HepG2 (cell line): Measurements from ENCODE around the gene PSMB10. TPM values are rescaled to one million over a fixed set of nuclear protein-coding genes. Genes with fewer than 3 reads are reported as not detected.

Experiments used
- ARNTL ChIP-seq: sonication (generic); formaldehyde crosslinking; IDR thresholded peaks from 2 replicates; pipeline ENCODE4 v1.4.0; 2020; ENCODE audit warnings: mild to moderate bottlenecking, missing genetic modification reagents
- CBX2 ChIP-seq, 2 experiments: fragments of 200-600 bp in 1 of 2; sonication (generic); formaldehyde crosslinking in 1 of 2; IDR thresholded peaks; 2 replicates each; pipeline versions ENCODE4 v1.7.0 to v1.8.1; 2018 to 2022; ENCODE audit warnings: low read depth in 2 of 2, low read length in 1 of 2, mild to moderate bottlenecking in 1 of 2, missing genetic modification reagents in 1 of 2
- GABPB1 ChIP-seq: IDR thresholded peaks from 2 replicates; pipeline ENCODE4 v1.6.1; 2016; ENCODE audit warnings: mild to moderate bottlenecking, missing genetic modification reagents, moderate library complexity, missing compliant biosample characterization
- GATAD2A ChIP-seq: IDR thresholded peaks from 2 replicates; pipeline ENCODE4 v1.6.1; 2016
- GFI1 ChIP-seq: sonication (generic); formaldehyde crosslinking; IDR thresholded peaks from 2 replicates; pipeline ENCODE4 v1.5.0; 2020; ENCODE audit warnings: missing genetic modification reagents, mild to moderate bottlenecking, borderline replicate concordance
- GTF3A ChIP-seq: sonication (generic); formaldehyde crosslinking; conservative IDR thresholded peaks from 2 replicates; pipeline ENCODE4 v1.4.0; 2020; ENCODE audit warnings: mild to moderate bottlenecking, missing genetic modification reagents
- HNF4A ChIP-seq: sonication (generic); formaldehyde crosslinking; IDR thresholded peaks from 2 replicates; pipeline ENCODE4 v1.4.0; 2020; ENCODE audit warnings: missing genetic modification reagents
- JUN ChIP-seq: sonication (generic); formaldehyde crosslinking; IDR thresholded peaks from 2 replicates; pipeline ENCODE4 v1.4.0; 2020; ENCODE audit warnings: mild to moderate bottlenecking, missing genetic modification reagents
- SMARCE1 ChIP-seq: fragments of 450-650 bp; IDR thresholded peaks from 2 replicates; pipeline ENCODE4 v1.6.1; 2017; ENCODE audit warnings: borderline replicate concordance
- SOX5 ChIP-seq: IDR thresholded peaks from 2 replicates; pipeline ENCODE4 v1.6.1; 2016; ENCODE audit warnings: borderline replicate concordance
- TBX2 ChIP-seq: sonication (generic); formaldehyde crosslinking; IDR thresholded peaks from 2 replicates; pipeline ENCODE4 v1.5.0; 2020; ENCODE audit warnings: missing genetic modification reagents, mild to moderate bottlenecking, borderline replicate concordance
- TEAD3 ChIP-seq: optimal IDR thresholded peaks from 2 replicates; pipeline ENCODE3; 2016; ENCODE audit warnings: borderline replicate concordance
- TRIM24 ChIP-seq: sonication (generic); formaldehyde crosslinking; IDR thresholded peaks from 2 replicates; pipeline ENCODE4 v1.8.0; 2022; ENCODE audit warnings: mild to moderate bottlenecking, missing genetic modification reagents
- ZFYVE20 ChIP-seq: sonication (generic); formaldehyde crosslinking; IDR thresholded peaks from 2 replicates; pipeline ENCODE4 v1.8.0; 2023; ENCODE audit warnings: low read depth, mild to moderate bottlenecking, moderate library complexity, missing genetic modification reagents, borderline replicate concordance
- ZNF274 ChIP-seq: sonication (generic); formaldehyde crosslinking; IDR thresholded peaks from 2 replicates; pipeline ENCODE4 v1.5.1; 2020; ENCODE audit warnings: mild to moderate bottlenecking, missing genetic modification reagents
- ZNF382 ChIP-seq: sonication (generic); formaldehyde crosslinking; IDR thresholded peaks from 2 replicates; pipeline ENCODE4 v1.5.0; 2020; ENCODE audit warnings: missing genetic modification reagents, mild to moderate bottlenecking, borderline replicate concordance
- ZNF460 ChIP-seq: sonication (generic); formaldehyde crosslinking; IDR thresholded peaks from 2 replicates; pipeline ENCODE4 v1.5.1; 2020; ENCODE audit warnings: missing genetic modification reagents, mild to moderate bottlenecking, borderline replicate concordance
- ZNF496 ChIP-seq: sonication (generic); formaldehyde crosslinking; IDR thresholded peaks from 2 replicates; pipeline ENCODE4 v1.8.1; 2023; ENCODE audit warnings: mild to moderate bottlenecking, moderate library complexity, missing genetic modification reagents; ENCODE audit not compliant: insufficient replicate concordance
- polyA plus RNA-seq, 8 experiments: library from polyadenylated mRNA; depleted of rRNA in 3 of 8; stranded (reverse) in 7 of 8; unstranded in 1 of 8; fragments of >200 nt; fragmentation: Illumina TruSeq in 4 of 8; extraction: Trizol in 4 of 8; gene quantifications; 2 replicates each; pipeline versions ENCODE4 v1.2.1 to v1.2.3, GENCODE V29; 2011 to 2016; ENCODE audit warnings: low read depth in 4 of 8, missing spikeins in 1 of 8, mixed read lengths in 1 of 8; ENCODE audit not compliant: insufficient read depth in 1 of 8
- total RNA-seq, 5 experiments: library from RNA; depleted of rRNA; stranded (reverse); fragments of >200 nt; fragmentation: Illumina TruSeq; extraction: Trizol; gene quantifications; 2 replicates each; pipeline ENCODE4 v1.2.3, GENCODE V29; 2016; ENCODE audit warnings: low read depth in 1 of 5
- TF ChIP-seq, protein P1 (sequence below): sonication (generic); formaldehyde crosslinking; conservative IDR thresholded peaks from 2 replicates; pipeline ENCODE4 v1.5.0; 2020; ENCODE audit warnings: missing genetic modification reagents
- TF ChIP-seq, protein P2 (sequence below): sonication (generic); formaldehyde crosslinking; IDR thresholded peaks from 2 replicates; pipeline ENCODE4 v1.4.0; 2020; ENCODE audit warnings: missing genetic modification reagents
- TF ChIP-seq, protein P3 (sequence below), 2 experiments: sonication (generic) in 1 of 2; formaldehyde crosslinking in 1 of 2; IDR thresholded peaks; 2 replicates each; pipeline versions ENCODE4 v1.4.0 to v1.6.1; 2016 to 2020; ENCODE audit warnings: borderline replicate concordance in 1 of 2, low read depth in 1 of 2, mild to moderate bottlenecking in 1 of 2, missing genetic modification reagents in 1 of 2

The PSMB10 gene
- total and polyA plus RNA-seq, 2 of the 13 experiments (the other 11 are each of a cell fraction or from before 2014, with no cell fraction given), result 12.7 to 65.9 TPM

DNA sequence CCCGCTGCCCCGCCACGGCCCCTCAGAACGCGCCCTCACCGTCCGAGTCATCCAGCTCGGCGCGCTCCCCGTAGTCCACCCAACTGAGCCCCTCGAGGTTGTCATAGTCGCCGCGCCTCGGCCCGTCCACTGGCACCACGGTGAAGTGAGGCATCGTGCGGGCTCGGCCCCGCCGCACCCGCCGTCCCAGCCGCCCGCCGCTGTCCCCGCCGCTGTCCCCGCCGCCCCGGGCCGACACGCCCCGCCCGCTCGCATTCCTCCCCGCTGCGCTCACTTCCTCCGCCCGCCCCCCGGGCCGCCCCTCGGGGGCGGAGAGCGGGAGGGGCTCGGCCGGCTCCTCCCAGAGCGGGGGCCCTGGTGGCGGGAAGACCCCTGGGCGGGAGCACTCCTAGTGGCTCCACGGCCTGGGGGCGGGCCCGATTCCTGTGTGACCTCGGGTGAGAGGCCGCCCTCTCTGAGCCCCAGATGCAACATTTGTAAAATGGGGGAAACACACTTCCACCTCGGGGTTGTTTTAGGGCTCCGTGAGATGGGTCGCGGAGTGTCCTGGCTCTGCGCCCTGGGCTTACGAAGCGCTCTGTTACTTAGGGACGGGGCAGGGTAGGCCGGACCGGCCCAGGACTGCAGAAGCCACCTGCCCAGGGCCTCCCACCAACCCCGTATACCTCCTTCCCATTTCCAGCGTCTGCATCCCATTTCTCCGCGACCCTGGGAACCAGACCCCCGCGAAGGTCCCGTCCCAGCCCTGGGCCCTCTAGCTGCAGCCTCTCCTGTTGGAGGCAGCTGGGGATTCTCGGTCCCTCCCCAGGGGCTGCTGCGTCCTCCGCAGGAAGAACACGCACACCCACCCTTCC, 32.0 kb upstream of the PSMB10 start, which contains the start of gene SLC12A4 (continued):
- TF ChIP-seq ZNF460 (CRISPR knock-in tag) (no peak; the same call in 1 of the 2 replicates), ZFYVE20 (CRISPR knock-in tag) (no peak), SMARCE1 (no peak), ZNF274 (CRISPR knock-in tag) (peak; percentile 61; the same call in 1 of the 2 replicates), GATAD2A (CRISPR knock-in tag) (peak; percentile 28; the same call in 1 of the 2 replicates), TBX2 (CRISPR knock-in tag) (peak; percentile 55), GTF3A (0 out of 2 replicates have a peak, but pooled peaks have one; percentile 61), TEAD3 (CRISPR knock-in tag) (peak; percentile 90), SOX5 (CRISPR knock-in tag) (peak; percentile 49; the same call in 1 of the 2 replicates), GFI1 (CRISPR knock-in tag) (no peak; the same call in 1 of the 2 replicates), ZNF496 (CRISPR knock-in tag) (no peak), TRIM24 (CRISPR knock-in tag) (peak; percentile 43; the same call in 1 of the 2 replicates), CBX2 (IDR thresholded peaks at IDR 0.05; ENCODE audit: low read depth, low read length) (no peak), CBX2 (CRISPR knock-in tag; IDR thresholded peaks at IDR 0.05; ENCODE audit: low read depth) (0 out of 2 replicates have a peak, but pooled peaks have one; percentile 64), JUN (CRISPR knock-in tag) (peak; percentile 99), HNF4A (CRISPR knock-in tag) (peak; percentile 17; the same call in 1 of the 2 replicates), GABPB1 (CRISPR knock-in tag) (peak; percentile 92), ARNTL (CRISPR knock-in tag) (peak; percentile 44; the same call in 1 of the 2 replicates), ZNF382 (CRISPR knock-in tag) (no peak)
- TF ChIP-seq, protein P1, sequence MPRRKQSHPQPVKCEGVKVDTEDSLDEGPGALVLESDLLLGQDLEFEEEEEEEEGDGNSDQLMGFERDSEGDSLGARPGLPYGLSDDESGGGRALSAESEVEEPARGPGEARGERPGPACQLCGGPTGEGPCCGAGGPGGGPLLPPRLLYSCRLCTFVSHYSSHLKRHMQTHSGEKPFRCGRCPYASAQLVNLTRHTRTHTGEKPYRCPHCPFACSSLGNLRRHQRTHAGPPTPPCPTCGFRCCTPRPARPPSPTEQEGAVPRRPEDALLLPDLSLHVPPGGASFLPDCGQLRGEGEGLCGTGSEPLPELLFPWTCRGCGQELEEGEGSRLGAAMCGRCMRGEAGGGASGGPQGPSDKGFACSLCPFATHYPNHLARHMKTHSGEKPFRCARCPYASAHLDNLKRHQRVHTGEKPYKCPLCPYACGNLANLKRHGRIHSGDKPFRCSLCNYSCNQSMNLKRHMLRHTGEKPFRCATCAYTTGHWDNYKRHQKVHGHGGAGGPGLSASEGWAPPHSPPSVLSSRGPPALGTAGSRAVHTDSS, result no peak
- TF ChIP-seq, protein P2, sequence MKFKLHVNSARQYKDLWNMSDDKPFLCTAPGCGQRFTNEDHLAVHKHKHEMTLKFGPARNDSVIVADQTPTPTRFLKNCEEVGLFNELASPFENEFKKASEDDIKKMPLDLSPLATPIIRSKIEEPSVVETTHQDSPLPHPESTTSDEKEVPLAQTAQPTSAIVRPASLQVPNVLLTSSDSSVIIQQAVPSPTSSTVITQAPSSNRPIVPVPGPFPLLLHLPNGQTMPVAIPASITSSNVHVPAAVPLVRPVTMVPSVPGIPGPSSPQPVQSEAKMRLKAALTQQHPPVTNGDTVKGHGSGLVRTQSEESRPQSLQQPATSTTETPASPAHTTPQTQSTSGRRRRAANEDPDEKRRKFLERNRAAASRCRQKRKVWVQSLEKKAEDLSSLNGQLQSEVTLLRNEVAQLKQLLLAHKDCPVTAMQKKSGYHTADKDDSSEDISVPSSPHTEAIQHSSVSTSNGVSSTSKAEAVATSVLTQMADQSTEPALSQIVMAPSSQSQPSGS (CRISPR knock-in tag), result peak; percentile 95
- TF ChIP-seq, protein P3, sequence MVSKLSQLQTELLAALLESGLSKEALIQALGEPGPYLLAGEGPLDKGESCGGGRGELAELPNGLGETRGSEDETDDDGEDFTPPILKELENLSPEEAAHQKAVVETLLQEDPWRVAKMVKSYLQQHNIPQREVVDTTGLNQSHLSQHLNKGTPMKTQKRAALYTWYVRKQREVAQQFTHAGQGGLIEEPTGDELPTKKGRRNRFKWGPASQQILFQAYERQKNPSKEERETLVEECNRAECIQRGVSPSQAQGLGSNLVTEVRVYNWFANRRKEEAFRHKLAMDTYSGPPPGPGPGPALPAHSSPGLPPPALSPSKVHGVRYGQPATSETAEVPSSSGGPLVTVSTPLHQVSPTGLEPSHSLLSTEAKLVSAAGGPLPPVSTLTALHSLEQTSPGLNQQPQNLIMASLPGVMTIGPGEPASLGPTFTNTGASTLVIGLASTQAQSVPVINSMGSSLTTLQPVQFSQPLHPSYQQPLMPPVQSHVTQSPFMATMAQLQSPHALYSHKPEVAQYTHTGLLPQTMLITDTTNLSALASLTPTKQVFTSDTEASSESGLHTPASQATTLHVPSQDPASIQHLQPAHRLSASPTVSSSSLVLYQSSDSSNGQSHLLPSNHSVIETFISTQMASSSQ (IDR thresholded peaks at IDR 0.05; ENCODE audit: low read depth), result no peak; the same call in 1 of the 2 replicates
- TF ChIP-seq, protein P3 (CRISPR knock-in tag; IDR thresholded peaks at IDR 0.05; ENCODE audit: borderline replicate concordance), result peak; percentile 63; the same call in 1 of the 2 replicates
